ENCODE data around the gene COL15A1. TPM values are rescaled to one million over a fixed set of nuclear protein-coding genes. Genes with fewer than 3 reads are reported as not detected.

Gene COL15A1
- total RNA-seq, 6 experiments from 2014 or later: 0.20 to 0.50 (median 0.32) TPM

DNA sequence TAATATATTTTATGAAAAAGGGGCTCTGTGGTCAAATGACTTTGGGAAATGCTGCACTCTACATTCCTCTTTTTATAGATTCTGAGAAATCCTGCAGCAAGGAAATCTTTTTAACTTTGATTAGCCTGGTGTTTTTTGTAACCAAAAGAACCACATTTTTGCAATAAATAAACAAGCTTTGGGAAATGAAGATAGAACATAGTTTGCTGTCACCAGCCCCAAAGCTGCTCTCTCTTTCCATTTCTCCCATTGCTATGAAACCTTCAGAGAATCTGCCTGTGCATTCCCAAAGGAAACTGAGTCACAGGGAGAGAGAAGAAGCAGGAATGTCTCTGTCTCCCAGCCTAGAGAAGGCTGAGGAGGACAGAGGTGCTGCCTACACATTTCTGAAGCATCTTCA is 59.0 kb downstream of the COL15A1 start:
- Mint-ChIP-seq H3K27ac (no peak overlapping the region), H3K36me3 (ENCODE audit: low read depth) (peaks cover 4% of the 10 kb centered on the region; the same call in 1 of the 2 replicates)

DNA sequence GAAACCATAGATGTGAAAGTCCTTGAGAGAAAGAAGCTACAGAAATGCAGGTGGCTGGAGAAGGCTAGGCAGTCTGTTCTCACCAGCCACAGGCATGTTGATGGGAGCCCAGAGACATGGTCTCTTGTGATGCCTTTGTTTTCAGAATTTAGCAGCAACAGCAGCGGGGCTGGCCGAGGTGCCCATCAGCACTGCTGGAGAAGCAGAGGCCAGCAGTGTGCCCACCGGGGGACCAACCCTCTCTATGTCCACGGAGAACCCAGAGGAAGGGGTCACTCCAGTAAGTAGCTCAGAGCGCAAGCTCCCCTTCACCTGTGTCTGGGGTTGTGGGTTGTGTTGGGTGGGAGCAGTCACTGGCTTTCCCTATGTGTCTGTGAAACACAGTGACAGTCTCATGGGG is 59.6 kb downstream of the COL15A1 start:
- Mint-ChIP-seq H3K27me3 (ENCODE audit: insufficient read depth) (peaks cover 13% of the 10 kb centered on the region), H3K9me3 (no peaks in the 10 kb centered on the region), H3K36me3 (ENCODE audit: low read depth) (peaks cover 4% of the 10 kb centered on the region; the same call in 1 of the 2 replicates), H3K4me1 (ENCODE audit: low read depth) (peaks cover 12% of the 10 kb centered on the region), H3K27ac (no peak overlapping the region), H3K4me3 (no peak overlapping the region)
- DNase-seq: no peak
- TF ChIP-seq, protein P1, sequence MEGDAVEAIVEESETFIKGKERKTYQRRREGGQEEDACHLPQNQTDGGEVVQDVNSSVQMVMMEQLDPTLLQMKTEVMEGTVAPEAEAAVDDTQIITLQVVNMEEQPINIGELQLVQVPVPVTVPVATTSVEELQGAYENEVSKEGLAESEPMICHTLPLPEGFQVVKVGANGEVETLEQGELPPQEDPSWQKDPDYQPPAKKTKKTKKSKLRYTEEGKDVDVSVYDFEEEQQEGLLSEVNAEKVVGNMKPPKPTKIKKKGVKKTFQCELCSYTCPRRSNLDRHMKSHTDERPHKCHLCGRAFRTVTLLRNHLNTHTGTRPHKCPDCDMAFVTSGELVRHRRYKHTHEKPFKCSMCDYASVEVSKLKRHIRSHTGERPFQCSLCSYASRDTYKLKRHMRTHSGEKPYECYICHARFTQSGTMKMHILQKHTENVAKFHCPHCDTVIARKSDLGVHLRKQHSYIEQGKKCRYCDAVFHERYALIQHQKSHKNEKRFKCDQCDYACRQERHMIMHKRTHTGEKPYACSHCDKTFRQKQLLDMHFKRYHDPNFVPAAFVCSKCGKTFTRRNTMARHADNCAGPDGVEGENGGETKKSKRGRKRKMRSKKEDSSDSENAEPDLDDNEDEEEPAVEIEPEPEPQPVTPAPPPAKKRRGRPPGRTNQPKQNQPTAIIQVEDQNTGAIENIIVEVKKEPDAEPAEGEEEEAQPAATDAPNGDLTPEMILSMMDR (IDR thresholded peaks at IDR 0.05): no peak

More for the DNA sequence above, 59.0 kb downstream of the COL15A1 start:
- no peak overlapping the region for H3K4me3 Mint-ChIP-seq
- peaks cover 17% of the 10 kb centered on the region for H3K4me1 Mint-ChIP-seq (ENCODE audit: low read depth)
- no peak for DNase-seq
- H3K27me3 Mint-ChIP-seq (ENCODE audit: insufficient read depth): peaks cover 13% of the 10 kb centered on the region
- TF ChIP-seq, protein P1 (IDR thresholded peaks at IDR 0.05): no peak
- no peaks in the 10 kb centered on the region for H3K9me3 Mint-ChIP-seq

DNA sequence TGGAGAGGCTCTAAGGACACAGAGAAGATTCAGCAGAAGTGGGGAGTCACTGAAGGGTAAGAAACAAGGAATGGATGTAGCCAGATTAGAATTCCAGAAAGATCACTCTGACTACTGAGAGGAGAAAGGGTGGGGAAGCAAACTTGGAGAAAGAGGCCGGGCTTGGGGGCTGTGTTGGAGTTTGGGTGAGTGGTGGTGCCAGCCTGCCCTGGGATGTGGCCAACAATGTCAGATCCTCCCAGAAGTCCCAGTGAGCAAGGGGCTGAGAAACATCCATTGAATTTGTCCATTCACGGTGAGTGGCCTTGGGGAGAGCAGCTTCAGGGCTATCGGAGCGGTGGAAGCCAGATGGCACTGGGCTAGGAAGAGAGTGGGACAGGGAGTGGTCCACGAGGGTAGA is 60.4 kb downstream of the COL15A1 start:
- H3K4me1 Mint-ChIP-seq (ENCODE audit: low read depth): peaks cover 5% of the 10 kb centered on the region; the same call in 1 of the 2 replicates
- H3K36me3 Mint-ChIP-seq (ENCODE audit: low read depth): peaks cover 4% of the 10 kb centered on the region; the same call in 1 of the 2 replicates
- H3K4me3 Mint-ChIP-seq: no peak overlapping the region
- H3K9me3 Mint-ChIP-seq: no peaks in the 10 kb centered on the region
- no peak overlapping the region for H3K27ac Mint-ChIP-seq
- H3K27me3 Mint-ChIP-seq (ENCODE audit: insufficient read depth): peaks cover 13% of the 10 kb centered on the region
- TF ChIP-seq, protein P1 (IDR thresholded peaks at IDR 0.05): no peak
- no peak for DNase-seq

DNA sequence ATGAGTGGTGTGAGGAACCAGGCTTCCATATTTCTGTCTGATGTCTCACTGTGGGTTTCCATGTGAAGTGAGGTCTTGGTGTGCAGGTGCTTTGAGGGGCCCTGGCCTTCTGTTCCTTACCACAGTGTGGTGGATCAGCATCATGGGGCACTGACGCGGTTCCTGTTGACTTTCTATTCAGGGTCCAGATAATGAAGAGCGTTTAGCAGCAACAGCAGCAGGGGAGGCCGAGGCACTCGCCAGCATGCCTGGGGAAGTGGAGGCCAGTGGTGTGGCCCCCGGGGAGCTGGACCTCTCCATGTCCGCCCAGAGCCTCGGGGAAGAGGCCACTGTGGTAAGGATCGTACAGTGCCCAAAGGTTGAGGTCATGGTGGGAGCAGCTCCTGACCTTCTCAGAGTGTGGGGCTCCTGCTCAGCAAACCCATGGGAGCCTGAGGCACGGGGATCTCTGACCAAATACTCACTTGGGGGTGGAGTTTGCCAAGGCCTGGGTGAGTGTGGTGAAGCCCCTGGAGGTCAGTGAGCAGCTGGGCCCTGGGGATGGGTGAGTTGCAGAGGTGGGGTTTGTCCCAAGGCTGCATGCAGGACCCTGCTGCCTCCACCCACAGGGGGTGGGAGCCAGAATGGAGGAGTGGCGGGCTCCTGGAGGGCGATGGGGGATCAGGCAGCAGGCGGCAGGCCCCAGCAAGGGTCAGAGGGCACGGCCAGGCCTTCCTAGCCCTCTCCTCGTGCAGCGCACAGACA is 61.2 kb downstream of the COL15A1 start:
- no peak for DNase-seq
- Mint-ChIP-seq H3K4me1 (ENCODE audit: low read depth) (peaks cover 5% of the 10 kb centered on the region; the same call in 1 of the 2 replicates), H3K9me3 (peaks cover 2% of the 10 kb centered on the region), H3K4me3 (no peak overlapping the region), H3K27me3 (ENCODE audit: insufficient read depth) (peaks cover 13% of the 10 kb centered on the region), H3K27ac (no peak overlapping the region), H3K36me3 (ENCODE audit: low read depth) (peaks cover 7% of the 10 kb centered on the region)
- TF ChIP-seq, protein P1 (IDR thresholded peaks at IDR 0.05): no peak

- peaks cover 13% of the 10 kb centered on the region for H3K27me3 Mint-ChIP-seq (ENCODE audit: insufficient read depth)
- TF ChIP-seq, protein P1 (IDR thresholded peaks at IDR 0.05): no peak
- H3K27ac Mint-ChIP-seq: no peak overlapping the region
- no peak overlapping the region for H3K4me3 Mint-ChIP-seq
- peaks cover 10% of the 10 kb centered on the region for H3K9me3 Mint-ChIP-seq
- no peak for DNase-seq
- H3K4me1 Mint-ChIP-seq (ENCODE audit: low read depth): peaks cover 5% of the 10 kb centered on the region; the same call in 1 of the 2 replicates
- H3K36me3 Mint-ChIP-seq (ENCODE audit: low read depth): peaks cover 11% of the 10 kb centered on the region
These were observed 61.9 kb downstream of the COL15A1 start for GRCh38 chr9:99005651-99006050.
